Measurements from ENCODE around the gene SLC1A2. TPM values are rescaled to one million over a fixed set of nuclear protein-coding genes. Genes with fewer than 3 reads are reported as not detected.

The SLC1A2 gene
- total RNA-seq, 1 donor from 2014 or later = 1.9 TPM

DNA sequence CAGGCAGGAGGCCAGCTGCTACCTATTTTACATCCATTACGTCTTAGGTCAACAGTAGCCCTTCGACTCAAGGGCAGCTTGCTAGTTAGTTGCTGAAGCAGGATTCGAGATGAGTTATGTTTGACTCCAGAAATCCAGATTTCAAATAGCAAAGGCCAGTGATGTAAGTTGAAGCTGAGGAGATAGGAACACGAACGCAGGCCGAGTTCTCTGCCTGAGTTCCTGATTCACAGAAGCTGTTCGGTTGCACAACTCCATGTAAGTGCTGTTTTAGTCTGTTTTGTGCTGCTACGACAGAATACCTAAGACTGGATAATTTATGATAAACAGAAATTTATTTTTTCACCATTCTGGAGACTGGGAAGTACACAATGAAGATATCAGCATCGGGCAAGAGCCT, 111.2 kb downstream of the SLC1A2 start:
- Mint-ChIP-seq H3K9me3 (no peaks in the 10 kb centered on the region), H3K36me3 (no peaks in the 10 kb centered on the region), H3K4me1 (peaks cover 5% of the 10 kb centered on the region), H3K27ac (no peak overlapping the region), H3K4me3 (no peak overlapping the region), H3K27me3 (ENCODE audit: low read depth) (peaks cover 8% of the 10 kb centered on the region)
- no peak for DNase-seq (ENCODE audit: low spot score in 2 of 2, unreplicated experiment in 2 of 2)
- TF ChIP-seq, protein P1, sequence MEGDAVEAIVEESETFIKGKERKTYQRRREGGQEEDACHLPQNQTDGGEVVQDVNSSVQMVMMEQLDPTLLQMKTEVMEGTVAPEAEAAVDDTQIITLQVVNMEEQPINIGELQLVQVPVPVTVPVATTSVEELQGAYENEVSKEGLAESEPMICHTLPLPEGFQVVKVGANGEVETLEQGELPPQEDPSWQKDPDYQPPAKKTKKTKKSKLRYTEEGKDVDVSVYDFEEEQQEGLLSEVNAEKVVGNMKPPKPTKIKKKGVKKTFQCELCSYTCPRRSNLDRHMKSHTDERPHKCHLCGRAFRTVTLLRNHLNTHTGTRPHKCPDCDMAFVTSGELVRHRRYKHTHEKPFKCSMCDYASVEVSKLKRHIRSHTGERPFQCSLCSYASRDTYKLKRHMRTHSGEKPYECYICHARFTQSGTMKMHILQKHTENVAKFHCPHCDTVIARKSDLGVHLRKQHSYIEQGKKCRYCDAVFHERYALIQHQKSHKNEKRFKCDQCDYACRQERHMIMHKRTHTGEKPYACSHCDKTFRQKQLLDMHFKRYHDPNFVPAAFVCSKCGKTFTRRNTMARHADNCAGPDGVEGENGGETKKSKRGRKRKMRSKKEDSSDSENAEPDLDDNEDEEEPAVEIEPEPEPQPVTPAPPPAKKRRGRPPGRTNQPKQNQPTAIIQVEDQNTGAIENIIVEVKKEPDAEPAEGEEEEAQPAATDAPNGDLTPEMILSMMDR (IDR thresholded peaks at IDR 0.05; ENCODE audit: unreplicated experiment) = no peak

DNA sequence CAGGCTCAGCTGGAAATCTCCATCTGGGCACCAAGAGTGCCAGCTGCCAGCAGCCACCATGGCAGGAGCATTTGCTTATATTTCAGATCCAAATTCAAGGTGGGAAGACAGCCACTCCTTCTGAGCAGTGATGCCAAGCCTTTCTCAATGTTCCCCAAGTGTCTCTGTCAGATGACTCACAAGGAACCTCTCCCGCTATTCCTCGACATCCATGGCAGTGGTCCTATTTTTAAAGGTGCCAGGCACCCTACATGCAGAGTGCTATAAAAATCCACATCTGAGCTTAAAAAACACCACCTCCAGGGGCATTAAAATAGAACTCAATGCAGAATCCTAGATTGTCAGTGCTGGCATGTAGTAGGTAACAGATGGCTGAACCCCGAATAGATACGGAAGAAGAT, 112.1 kb downstream of the SLC1A2 start:
- no peak overlapping the region for H3K4me3 Mint-ChIP-seq
- H3K36me3 Mint-ChIP-seq = no peaks in the 10 kb centered on the region
- no peaks in the 10 kb centered on the region for H3K9me3 Mint-ChIP-seq
- TF ChIP-seq, protein P1 (IDR thresholded peaks at IDR 0.05; ENCODE audit: unreplicated experiment) = no peak
- peaks cover 5% of the 10 kb centered on the region for H3K4me1 Mint-ChIP-seq
- H3K27me3 Mint-ChIP-seq (ENCODE audit: low read depth) = peaks cover 8% of the 10 kb centered on the region
- no peak overlapping the region for H3K27ac Mint-ChIP-seq
- DNase-seq (ENCODE audit: low spot score in 2 of 2, unreplicated experiment in 2 of 2) = no peak

DNA sequence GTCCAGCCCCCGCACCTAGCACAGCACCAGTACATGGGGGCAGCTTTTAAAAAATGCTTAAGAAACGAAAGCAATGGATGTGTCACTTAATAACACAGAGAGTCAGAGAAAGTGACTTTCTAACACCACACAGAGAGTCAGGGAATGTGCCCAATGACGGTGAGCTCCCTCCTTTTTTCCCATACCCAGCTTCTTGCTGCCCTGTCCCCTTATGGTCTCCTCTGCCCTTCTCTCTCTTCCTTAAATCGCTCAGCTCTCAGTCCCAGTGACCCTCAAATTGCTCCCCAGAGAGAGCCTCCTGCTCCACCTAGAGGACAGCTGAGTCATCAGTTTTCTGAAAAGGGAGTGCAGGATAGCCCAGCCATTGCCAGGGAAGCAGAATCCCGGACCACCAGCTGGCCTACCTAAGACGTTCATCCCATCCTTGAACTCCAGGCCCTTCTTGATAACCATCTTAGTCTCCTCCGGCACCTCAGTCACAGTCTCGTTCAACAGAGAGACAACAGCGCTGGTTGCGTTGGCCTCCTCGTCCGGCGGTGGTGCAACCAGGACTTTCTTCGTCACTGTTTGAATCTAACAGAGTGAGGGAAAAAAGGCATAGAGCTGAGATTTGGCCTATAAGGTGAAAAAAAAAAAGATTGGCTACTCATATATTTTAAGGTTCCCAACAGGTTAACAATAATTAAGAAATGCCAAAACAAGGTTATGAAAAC, 113.5 kb downstream of the SLC1A2 start:
- Mint-ChIP-seq H3K27ac (no peak overlapping the region), H3K27me3 (ENCODE audit: low read depth) (peaks cover 8% of the 10 kb centered on the region), H3K4me1 (peaks cover 5% of the 10 kb centered on the region), H3K4me3 (no peak overlapping the region), H3K9me3 (no peaks in the 10 kb centered on the region), H3K36me3 (no peaks in the 10 kb centered on the region)
- TF ChIP-seq, protein P1 (IDR thresholded peaks at IDR 0.05; ENCODE audit: unreplicated experiment) = peak; percentile 20
- no peak for DNase-seq (ENCODE audit: low spot score in 2 of 2, unreplicated experiment in 2 of 2)

DNA sequence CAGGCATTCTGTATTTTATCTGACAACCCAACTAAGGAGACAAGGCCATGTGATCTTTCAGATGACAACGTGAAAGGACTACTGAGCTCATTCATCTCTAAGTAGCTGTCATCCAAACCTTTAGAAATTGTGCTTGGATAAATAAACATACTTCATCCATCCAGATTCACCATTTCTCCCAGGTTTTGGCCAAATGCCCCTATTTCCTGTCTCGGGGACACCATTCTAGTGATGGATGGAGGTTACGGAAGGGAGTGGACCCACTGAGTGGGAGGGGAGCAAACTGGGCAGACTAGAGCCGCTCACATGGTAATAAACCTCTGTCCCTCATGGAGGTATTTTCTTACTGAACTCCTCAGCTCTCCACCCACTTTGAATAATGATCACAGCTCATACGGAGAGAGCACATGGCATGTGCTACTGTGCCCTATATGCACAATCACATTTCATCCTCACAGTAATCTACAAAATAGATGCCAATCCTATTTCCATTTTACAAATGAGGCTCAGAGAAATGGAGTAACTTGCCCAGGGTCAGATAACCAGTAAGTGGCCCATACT, 114.4 kb downstream of the SLC1A2 start:
- no peaks in the 10 kb centered on the region for H3K9me3 Mint-ChIP-seq
- no peaks in the 10 kb centered on the region for H3K36me3 Mint-ChIP-seq
- DNase-seq (ENCODE audit: low spot score in 2 of 2, unreplicated experiment in 2 of 2) = no peak
- H3K4me3 Mint-ChIP-seq = no peak overlapping the region
- TF ChIP-seq, protein P1 (IDR thresholded peaks at IDR 0.05; ENCODE audit: unreplicated experiment) = no peak
- peaks cover 5% of the 10 kb centered on the region for H3K4me1 Mint-ChIP-seq
- peaks cover 6% of the 10 kb centered on the region for H3K27me3 Mint-ChIP-seq (ENCODE audit: low read depth)
- H3K27ac Mint-ChIP-seq = no peak overlapping the region

DNA sequence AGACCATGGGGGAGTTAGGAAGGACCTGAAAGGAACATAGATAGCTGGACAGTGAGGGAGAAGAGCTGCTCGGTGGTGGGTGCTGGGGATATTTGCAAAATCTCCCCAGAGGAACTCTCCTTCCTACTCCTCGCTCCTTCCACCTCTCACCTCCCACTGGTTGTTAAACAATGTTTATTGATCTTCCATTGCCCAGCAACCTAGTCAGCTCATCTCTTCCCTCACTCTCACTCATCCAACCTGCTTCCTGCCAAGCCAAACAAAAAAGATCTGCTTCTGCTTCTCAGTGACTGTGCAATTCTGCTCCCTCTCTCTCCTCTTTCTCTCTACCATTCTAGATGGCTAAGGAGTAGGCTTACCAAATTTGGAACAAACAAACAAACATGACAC, 115.0 kb downstream of the SLC1A2 start:
- TF ChIP-seq, protein P1 (IDR thresholded peaks at IDR 0.05; ENCODE audit: unreplicated experiment) = no peak
- H3K27ac Mint-ChIP-seq = no peak overlapping the region

More for the DNA sequence above, 115.0 kb downstream of the SLC1A2 start:
- no peak for DNase-seq (ENCODE audit: low spot score in 2 of 2, unreplicated experiment in 2 of 2)
- H3K4me1 Mint-ChIP-seq = peaks cover 5% of the 10 kb centered on the region
- no peaks in the 10 kb centered on the region for H3K9me3 Mint-ChIP-seq
- peaks cover 4% of the 10 kb centered on the region for H3K27me3 Mint-ChIP-seq (ENCODE audit: low read depth)
- H3K36me3 Mint-ChIP-seq = no peaks in the 10 kb centered on the region
- no peak overlapping the region for H3K4me3 Mint-ChIP-seq

All from mesothelial cell of epicardium (in vitro differentiated cells).